GM23248 (cell line): ENCODE data around the gene SNX32.

Source experiments
- EZH2 ChIP-seq: fragments of 200-600 bp; sonication (generic); IDR thresholded peaks from 2 replicates; pipeline ENCODE4 v1.6.1; 2018; ENCODE audit warnings: antibody characterized with exemption, mild to moderate bottlenecking; ENCODE audit not compliant: insufficient read depth, poor library complexity, severe bottlenecking
- EZH2phosphoT487 ChIP-seq: fragments of 200-600 bp; sonication (generic); IDR thresholded peaks from 2 replicates; pipeline ENCODE4 v1.6.1; 2018; ENCODE audit warnings: antibody characterized with exemption, moderate library complexity, mild to moderate bottlenecking, low read depth; ENCODE audit not compliant: insufficient read depth

GRCh38 chr11:65796726-65797601, 36.8 kb upstream of the SNX32 start:
- TF ChIP-seq EZH2 (no peak), EZH2phosphoT487 (no peak)
